Stomach (tissue), 4 donors: ENCODE results near the gene SLC25A33.

ENCODE experiments used
- POLR2A ChIP-seq, 4 donors: fragments of 450-650 bp; IDR thresholded peaks; one replicate each; pipeline ENCODE4 v1.6.1; 2016; ENCODE audit warnings: antibody characterized with exemption in 4 of 4, control low read depth in 2 of 4, mild to moderate bottlenecking in 1 of 4, moderate library complexity in 1 of 4
- POLR2AphosphoS5 ChIP-seq, 3 donors: sonication (generic); formaldehyde crosslinking; IDR thresholded peaks; one replicate each; pipeline ENCODE4 v1.6.1; 2016; ENCODE audit warnings: antibody characterized with exemption in 3 of 3

DNA sequence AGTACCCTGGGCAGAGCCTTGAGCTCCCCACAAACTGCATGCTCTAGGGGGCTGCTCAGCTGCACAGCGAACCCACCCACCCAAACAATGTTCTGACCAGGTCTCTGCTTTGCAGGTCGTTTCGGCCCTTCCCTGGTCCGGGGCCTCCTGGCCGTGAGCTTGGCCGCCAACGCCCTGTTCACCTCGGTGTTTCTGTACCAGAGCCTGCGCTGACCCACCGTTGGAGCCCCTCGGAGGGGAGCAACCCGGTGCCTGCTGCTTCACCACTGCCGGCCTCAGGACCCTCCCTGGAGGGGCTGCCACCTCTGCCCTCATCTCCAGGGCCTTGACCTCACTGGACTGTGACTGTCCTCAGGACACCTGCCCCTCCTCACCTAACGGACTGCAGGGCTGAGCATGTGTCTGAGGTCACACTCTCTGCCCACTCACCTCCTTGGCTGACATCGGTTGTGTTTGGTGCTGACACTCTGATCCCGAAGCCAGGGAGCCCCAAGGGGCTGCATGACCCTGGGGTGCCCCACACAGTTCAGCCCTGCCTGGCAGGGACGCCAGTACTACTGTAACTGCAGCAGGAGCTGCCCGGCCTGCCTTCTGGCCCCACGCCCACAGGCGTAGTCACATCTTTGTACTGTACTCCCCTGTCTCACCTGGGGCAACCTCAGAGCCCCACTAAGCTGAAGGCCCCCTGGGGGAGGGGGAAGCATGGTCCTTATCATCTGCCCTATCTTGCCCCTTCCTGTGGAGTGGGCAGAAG lies 73.8 kb downstream of the SLC25A33 start:
- TF ChIP-seq POLR2A (IDR thresholded peaks at IDR 0.05) (no peak), POLR2AphosphoS5 (IDR thresholded peaks at IDR 0.05) (no peak)
